Activated CD8-positive, alpha-beta memory T cell treated with anti-CD3 and anti-CD28 coated beads for 36 hours (primary cell): ENCODE results near the gene PLEKHM3. TPM values are rescaled to one million over a fixed set of nuclear protein-coding genes. Genes with fewer than 3 reads are reported as not detected.

Experiments used
- CTCF ChIA-PET: fragments of 350-600 bp; sonication (Branson Sonifier 250); formaldehyde crosslinking; loops from one replicate; lab custom pipeline; 2021; ENCODE audit warnings: antibody characterized with exemption; lab: Charles Lee
- POLR2A ChIA-PET: fragments of 350-600 bp; sonication (Branson Sonifier 250); formaldehyde crosslinking; loops from one replicate; lab custom pipeline; 2021; ENCODE audit warnings: antibody characterized with exemption; lab: Charles Lee
- total RNA-seq, 2 experiments: library from RNA; stranded (reverse); gene quantifications; one replicate each; pipeline ENCODE4 v1.2.3, GENCODE V29; 2021

The PLEKHM3 gene
- total RNA-seq, 2 experiments from 2014 or later, result 5.1 to 5.5 TPM

GRCh38 chr2:207905546-207905945, 119.8 kb downstream of the PLEKHM3 start:
- ChIA-PET CTCF (no interaction called here), POLR2A (no interaction called here)

- ChIA-PET CTCF (no interaction called here), POLR2A (no interaction called here)
Measured at GRCh38 chr2:207903236-207903635, 122.1 kb downstream of the PLEKHM3 start.

- CTCF ChIA-PET, result no interaction called here
Measured at GRCh38 chr2:207902821-207903220, 122.5 kb downstream of the PLEKHM3 start.

GRCh38 chr2:207901829-207902228, 123.5 kb downstream of the PLEKHM3 start:
- POLR2A ChIA-PET, result no interaction called here
- CTCF ChIA-PET, result no interaction called here

More at GRCh38 chr2:207902821-207903220, 122.5 kb downstream of the PLEKHM3 start:
- POLR2A ChIA-PET, result no interaction called here

GRCh38 chr2:207901401-207901800, 123.9 kb downstream of the PLEKHM3 start:
- CTCF ChIA-PET, result no interaction called here
- POLR2A ChIA-PET, result no interaction called here

- ChIA-PET CTCF (interaction anchor here (1.0 kb wide), 1 partner anchor 277 kb away, joined by 3 read pairs; no protein-coding TSS in a partner anchor), POLR2A (no interaction called here)
Measured at GRCh38 chr2:207898354-207898695, 127.0 kb downstream of the PLEKHM3 start.

GRCh38 chr2:207897541-207898353, 127.6 kb downstream of the PLEKHM3 start:
- ChIA-PET CTCF (interaction anchor here (1.0 kb wide), 1 partner anchor 278 kb away, joined by 3 read pairs; no protein-coding TSS in a partner anchor), POLR2A (no interaction called here)

GRCh38 chr2:207896525-207897285, 128.6 kb downstream of the PLEKHM3 start:
- ChIA-PET CTCF (no interaction called here), POLR2A (no interaction called here)

GRCh38 chr2:207895274-207895860, 130.0 kb downstream of the PLEKHM3 start:
- CTCF ChIA-PET, result no interaction called here

GRCh38 chr2:207892716-207893402, 132.5 kb downstream of the PLEKHM3 start:
- CTCF ChIA-PET, result no interaction called here
- POLR2A ChIA-PET, result no interaction called here

More at GRCh38 chr2:207895274-207895860, 130.0 kb downstream of the PLEKHM3 start:
- POLR2A ChIA-PET, result no interaction called here

- CTCF ChIA-PET, result no interaction called here
- POLR2A ChIA-PET, result no interaction called here
Measured at GRCh38 chr2:207891086-207891844, 134.1 kb downstream of the PLEKHM3 start.

- CTCF ChIA-PET, result no interaction called here
- POLR2A ChIA-PET, result no interaction called here
Measured at GRCh38 chr2:207887500-207887899, 137.8 kb downstream of the PLEKHM3 start.

- ChIA-PET POLR2A (no interaction called here), CTCF (no interaction called here)
Measured at GRCh38 chr2:207885010-207885409, 140.3 kb downstream of the PLEKHM3 start.

- POLR2A ChIA-PET, result no interaction called here
- CTCF ChIA-PET, result no interaction called here
Measured at GRCh38 chr2:207884127-207884526, 141.2 kb downstream of the PLEKHM3 start.

GRCh38 chr2:207883002-207883780, 142.1 kb downstream of the PLEKHM3 start:
- ChIA-PET POLR2A (no interaction called here), CTCF (interaction anchor here (0.7 kb wide), 1 partner anchor 377 kb away, joined by 3 read pairs; no protein-coding TSS in a partner anchor)

GRCh38 chr2:207881902-207882301, 143.4 kb downstream of the PLEKHM3 start:
- CTCF ChIA-PET, result no interaction called here
- POLR2A ChIA-PET, result interaction anchor here (0.7 kb wide), 1 partner anchor 144 kb away, joined by 4 read pairs; the partner anchor contains the start of gene PLEKHM3

- CTCF ChIA-PET, result interaction anchor here (1.0 kb wide), 1 partner anchor 17 kb away, joined by 3 read pairs; no protein-coding TSS in a partner anchor
- POLR2A ChIA-PET, result no interaction called here
Measured at GRCh38 chr2:207879536-207879935, 145.8 kb downstream of the PLEKHM3 start.
